ENCODE measurements around the gene SUPT5H. TPM values are rescaled to one million over a fixed set of nuclear protein-coding genes. Genes with fewer than 3 reads are reported as not detected.

Gene SUPT5H
- total RNA-seq, 1 donor from 2014 or later, result 29.9 TPM

GRCh38 chr19:39520541-39521484 is 75.4 kb downstream of the SUPT5H start:
- no peak for DNase-seq (ENCODE audit: low read depth in 2 of 2)

GRCh38 chr19:39524495-39524894 is 79.1 kb downstream of the SUPT5H start:
- DNase-seq (ENCODE audit: low read depth in 2 of 2), result no peak

- no peak for DNase-seq (ENCODE audit: low read depth in 2 of 2)
Measured at GRCh38 chr19:39525205-39525604, 79.8 kb downstream of the SUPT5H start.

Other genes starting within 250 kb of the SUPT5H start
- gene NCCRP1, start 248.6 kb upstream of the SUPT5H start, total RNA-seq, result not detected in 2 replicates
- not detected in 2 replicates for gene SYCN, start 241.3 kb upstream of the SUPT5H start, total RNA-seq
- not detected in 2 replicates for gene IFNL3, start 200.6 kb upstream of the SUPT5H start, total RNA-seq
- gene IFNL4, start 196.7 kb upstream of the SUPT5H start, total RNA-seq, result not detected in 2 replicates
- gene IFNL2, start 177.2 kb upstream of the SUPT5H start, total RNA-seq, result not detected in 2 replicates
- gene IFNL1, start 149.2 kb upstream of the SUPT5H start, total RNA-seq, result not detected in 2 replicates
- 0.39 and 0.76 TPM in 2 replicates for gene LRFN1, start 124.7 kb upstream of the SUPT5H start, total RNA-seq
- 194 and 220 TPM in 2 replicates for gene GMFG, start 109.5 kb upstream of the SUPT5H start, total RNA-seq
- gene SAMD4B, start 103.2 kb upstream of the SUPT5H start, total RNA-seq, result 19.8 and 31.2 TPM in 2 replicates
- 23.4 and 24.9 TPM in 2 replicates for gene PAF1, start 54.5 kb upstream of the SUPT5H start, total RNA-seq
- 11.6 and 17.3 TPM in 2 replicates for gene MED29, start 54.2 kb upstream of the SUPT5H start, total RNA-seq
- gene ZFP36, start 38.7 kb upstream of the SUPT5H start, total RNA-seq, result 0.64 and 1.8 TPM in 2 replicates
- 10.5 and 16.9 TPM in 2 replicates for gene PLEKHG2, start 32.9 kb upstream of the SUPT5H start, total RNA-seq
- 117 and 133 TPM in 2 replicates for gene RPS16, start 9.6 kb upstream of the SUPT5H start, total RNA-seq
- gene TIMM50, start 35.3 kb downstream of the SUPT5H start, total RNA-seq, result 48.3 and 50.3 TPM in 2 replicates
- gene DLL3, start 53.4 kb downstream of the SUPT5H start, total RNA-seq, result 0.25 and 0.39 TPM in 2 replicates
- gene SELENOV, start 69.6 kb downstream of the SUPT5H start, total RNA-seq, result not detected in 2 replicates
- 1.8 and 3.1 TPM in 2 replicates for gene EID2B, start 87.3 kb downstream of the SUPT5H start, total RNA-seq
- gene EID2, start 94.6 kb downstream of the SUPT5H start, total RNA-seq, result 13.2 and 17.4 TPM in 2 replicates
- not detected in 2 replicates for gene LGALS13, start 156.9 kb downstream of the SUPT5H start, total RNA-seq
- gene LGALS16, start 210.3 kb downstream of the SUPT5H start, total RNA-seq, result not detected in 2 replicates